D721Med (cell line): ENCODE data around the gene ENPP1.

Experiments
- DNase-seq: peaks from one replicate; pipeline ENCODE4 v3.0.0; 2011; ENCODE audit warnings: low spot score; ENCODE audit not compliant: insufficient read length
- FAIRE-seq: peaks from 2 replicates; lab custom pipeline; 2011; peaks lifted over from hg19 to GRCh38; lab: Jason Lieb, UNC
- CTCF ChIP-seq: IDR thresholded peaks from 2 replicates; pipeline ENCODE4 v1.5.1; 2012; ENCODE audit warnings: mild to moderate bottlenecking, control low read depth; ENCODE audit not compliant: insufficient read depth; ENCODE audit errors: missing control alignments

The ENPP1 gene

GRCh38 chr6:131813991-131814390 lies 6.2 kb downstream of the ENPP1 start:
- DNase-seq (no peak), FAIRE-seq (no peak)
- TF ChIP-seq CTCF: no peak

- no peak for DNase-seq
- TF ChIP-seq CTCF: no peak
- FAIRE-seq: no peak
These were observed 9.0 kb downstream of the ENPP1 start for GRCh38 chr6:131816869-131817268.

- no peak for DNase-seq
- no peak for FAIRE-seq
- no peak for TF ChIP-seq CTCF
These were observed 11.8 kb downstream of the ENPP1 start for GRCh38 chr6:131819572-131820124.

- DNase-seq (no peak), FAIRE-seq (no peak)
- no peak for TF ChIP-seq CTCF
These were observed 13.4 kb downstream of the ENPP1 start for GRCh38 chr6:131821010-131821807.

- no peak for FAIRE-seq
- no peak for DNase-seq
- no peak for TF ChIP-seq CTCF
These were observed 14.3 kb downstream of the ENPP1 start for GRCh38 chr6:131822119-131822518.

GRCh38 chr6:131823276-131823902 lies 15.6 kb downstream of the ENPP1 start:
- no peak for FAIRE-seq
- TF ChIP-seq CTCF: no peak
- DNase-seq: no peak
